ENCODE measurements around the gene UHMK1.

The UHMK1 gene

DNA sequence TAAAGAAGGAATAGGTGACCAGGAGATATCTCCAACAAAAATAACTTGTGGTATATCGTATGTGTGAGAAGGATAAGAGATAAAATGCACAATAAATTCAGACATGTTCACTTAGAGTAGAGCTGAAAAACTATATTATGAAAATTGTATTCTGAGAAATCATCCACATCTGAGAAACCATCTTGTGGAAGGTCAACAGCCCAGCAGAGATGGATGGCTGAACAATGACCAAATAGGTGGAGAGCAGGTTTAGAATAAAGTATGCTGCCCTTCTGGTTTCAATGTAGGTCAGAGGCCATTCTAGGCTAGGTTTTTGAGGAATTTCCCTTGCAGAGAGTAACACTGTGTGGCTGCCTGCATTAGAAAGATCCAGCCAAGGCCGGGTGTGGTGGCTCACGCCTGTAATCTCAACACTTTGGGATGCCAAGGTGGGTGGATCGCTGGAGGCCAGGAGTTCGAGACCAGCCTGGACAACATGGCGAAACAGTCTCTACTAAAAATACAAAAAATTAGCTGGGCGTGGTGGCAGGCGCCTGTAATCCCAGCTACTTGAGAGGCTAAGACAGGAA, 55.1 kb downstream of the UHMK1 start:
- DNase-seq (ENCODE audit: insufficient read length, low spot score) = no peak
- FAIRE-seq = no peak
- TF ChIP-seq, protein P1, sequence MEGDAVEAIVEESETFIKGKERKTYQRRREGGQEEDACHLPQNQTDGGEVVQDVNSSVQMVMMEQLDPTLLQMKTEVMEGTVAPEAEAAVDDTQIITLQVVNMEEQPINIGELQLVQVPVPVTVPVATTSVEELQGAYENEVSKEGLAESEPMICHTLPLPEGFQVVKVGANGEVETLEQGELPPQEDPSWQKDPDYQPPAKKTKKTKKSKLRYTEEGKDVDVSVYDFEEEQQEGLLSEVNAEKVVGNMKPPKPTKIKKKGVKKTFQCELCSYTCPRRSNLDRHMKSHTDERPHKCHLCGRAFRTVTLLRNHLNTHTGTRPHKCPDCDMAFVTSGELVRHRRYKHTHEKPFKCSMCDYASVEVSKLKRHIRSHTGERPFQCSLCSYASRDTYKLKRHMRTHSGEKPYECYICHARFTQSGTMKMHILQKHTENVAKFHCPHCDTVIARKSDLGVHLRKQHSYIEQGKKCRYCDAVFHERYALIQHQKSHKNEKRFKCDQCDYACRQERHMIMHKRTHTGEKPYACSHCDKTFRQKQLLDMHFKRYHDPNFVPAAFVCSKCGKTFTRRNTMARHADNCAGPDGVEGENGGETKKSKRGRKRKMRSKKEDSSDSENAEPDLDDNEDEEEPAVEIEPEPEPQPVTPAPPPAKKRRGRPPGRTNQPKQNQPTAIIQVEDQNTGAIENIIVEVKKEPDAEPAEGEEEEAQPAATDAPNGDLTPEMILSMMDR (IDR thresholded peaks at IDR 0.05; ENCODE audit: insufficient read depth, missing control alignments) = no peak

DNA sequence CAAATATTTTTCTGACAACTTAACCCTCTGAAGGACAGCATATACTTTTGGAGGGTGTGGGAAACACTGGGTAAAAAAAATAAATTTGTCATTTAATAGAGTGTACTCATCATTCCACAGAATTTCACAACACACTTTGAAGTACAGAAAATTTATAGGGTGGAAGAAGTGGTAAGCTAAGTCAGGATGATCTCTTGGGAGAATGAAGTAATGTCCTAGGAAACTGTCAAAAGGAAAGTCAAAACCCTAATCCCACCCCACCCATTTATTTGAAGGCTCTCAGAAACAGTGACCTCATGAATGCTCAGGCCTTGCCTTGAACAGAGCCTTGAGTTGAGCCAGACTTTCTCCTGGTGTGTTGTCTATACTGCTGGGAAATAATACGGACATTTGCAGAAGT, 56.6 kb downstream of the UHMK1 start:
- no peak for FAIRE-seq
- no peak for DNase-seq (ENCODE audit: insufficient read length, low spot score)
- TF ChIP-seq, protein P1 (IDR thresholded peaks at IDR 0.05; ENCODE audit: insufficient read depth, missing control alignments) = no peak

DNA sequence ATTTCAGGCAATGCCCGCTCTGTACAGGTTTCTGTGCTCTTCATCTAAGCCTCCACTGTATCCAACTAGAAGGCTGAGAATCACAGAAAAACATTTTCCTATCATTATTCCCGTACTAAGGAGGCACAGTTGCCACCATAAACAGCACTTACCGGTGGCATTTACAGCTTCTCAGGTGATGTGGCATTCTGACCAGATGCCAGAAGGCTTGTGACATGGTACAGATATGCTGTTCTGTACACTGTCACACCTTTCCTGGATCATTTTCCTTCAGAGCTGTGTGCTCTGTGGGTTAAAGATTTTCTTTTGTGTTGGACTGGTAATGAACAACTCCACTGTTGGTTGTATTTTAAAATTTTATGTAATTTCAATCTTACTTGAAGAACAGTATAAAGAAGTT, 59.9 kb downstream of the UHMK1 start:
- TF ChIP-seq, protein P1 (IDR thresholded peaks at IDR 0.05; ENCODE audit: insufficient read depth, missing control alignments) = no peak
- no peak for FAIRE-seq
- DNase-seq (ENCODE audit: insufficient read length, low spot score) = no peak

DNA sequence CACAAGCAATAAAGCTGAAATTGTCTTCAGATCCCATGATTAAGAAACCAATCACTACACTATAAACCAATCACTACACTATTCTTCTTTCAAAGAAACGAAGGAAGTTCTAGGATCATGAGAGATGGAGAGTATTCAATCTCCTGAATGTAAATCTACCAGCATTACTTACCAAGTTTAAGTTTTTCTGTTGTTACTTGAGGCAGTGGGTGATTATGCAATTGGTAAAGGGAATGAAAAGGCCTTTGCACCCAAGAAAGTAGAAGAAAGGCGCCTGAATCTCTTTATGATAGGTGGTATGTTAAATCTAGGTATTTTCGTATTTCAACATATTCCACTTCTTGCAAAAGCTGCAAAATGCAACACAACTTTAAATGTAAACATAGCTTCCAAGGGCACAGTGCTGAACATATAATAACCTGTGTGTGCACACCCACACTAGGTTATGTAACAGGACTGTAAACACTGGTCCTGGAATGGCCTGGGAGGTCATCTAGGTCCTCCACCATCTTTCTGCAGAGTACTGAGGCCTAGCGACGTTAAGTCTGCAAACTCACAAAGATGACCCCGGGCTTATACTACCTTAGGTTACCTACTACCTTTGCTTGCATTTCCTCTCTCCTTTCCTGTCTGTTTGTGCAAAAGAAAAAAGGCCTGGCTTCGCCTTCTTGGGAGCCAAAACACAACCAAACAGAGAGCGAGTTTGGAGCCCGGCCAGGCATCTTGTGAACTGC, 62.9 kb downstream of the UHMK1 start:
- TF ChIP-seq, protein P1 (IDR thresholded peaks at IDR 0.05; ENCODE audit: insufficient read depth, missing control alignments) = no peak
- no peak for DNase-seq (ENCODE audit: insufficient read length, low spot score)
- FAIRE-seq = peak; percentile 86

DNA sequence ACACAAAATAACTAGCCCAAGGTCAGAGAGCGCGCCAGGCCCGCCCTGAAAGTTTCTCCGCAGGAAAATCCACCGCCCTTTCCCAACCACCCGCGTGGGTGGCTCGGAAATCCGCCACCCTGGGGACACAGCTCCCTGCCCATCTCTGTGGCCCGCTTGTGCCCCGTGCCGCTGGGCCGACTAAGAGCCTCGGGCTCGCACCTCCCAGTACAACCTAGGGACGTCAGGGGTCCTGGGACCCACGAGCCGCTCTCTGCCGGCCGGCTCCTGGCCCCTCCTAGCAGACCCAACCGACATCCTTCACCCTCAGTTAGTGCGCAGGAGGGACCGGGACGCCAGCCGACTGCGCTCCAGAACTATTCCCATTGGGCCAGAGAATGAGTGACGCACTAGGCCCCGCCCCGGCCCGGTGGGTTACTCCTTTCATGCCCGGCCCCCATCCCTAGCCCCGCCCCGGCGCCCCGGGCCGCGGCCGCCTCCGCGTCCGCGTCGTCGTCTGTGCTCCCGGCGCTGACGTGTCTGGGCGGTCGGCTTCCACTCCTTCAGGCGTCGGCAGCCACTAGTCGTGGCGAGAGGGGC, 63.5 kb downstream of the UHMK1 start:
- FAIRE-seq (no peak), DNase-seq (ENCODE audit: insufficient read length, low spot score) (peak; percentile 86)
- TF ChIP-seq, protein P1 (IDR thresholded peaks at IDR 0.05; ENCODE audit: insufficient read depth, missing control alignments) = no peak

DNA sequence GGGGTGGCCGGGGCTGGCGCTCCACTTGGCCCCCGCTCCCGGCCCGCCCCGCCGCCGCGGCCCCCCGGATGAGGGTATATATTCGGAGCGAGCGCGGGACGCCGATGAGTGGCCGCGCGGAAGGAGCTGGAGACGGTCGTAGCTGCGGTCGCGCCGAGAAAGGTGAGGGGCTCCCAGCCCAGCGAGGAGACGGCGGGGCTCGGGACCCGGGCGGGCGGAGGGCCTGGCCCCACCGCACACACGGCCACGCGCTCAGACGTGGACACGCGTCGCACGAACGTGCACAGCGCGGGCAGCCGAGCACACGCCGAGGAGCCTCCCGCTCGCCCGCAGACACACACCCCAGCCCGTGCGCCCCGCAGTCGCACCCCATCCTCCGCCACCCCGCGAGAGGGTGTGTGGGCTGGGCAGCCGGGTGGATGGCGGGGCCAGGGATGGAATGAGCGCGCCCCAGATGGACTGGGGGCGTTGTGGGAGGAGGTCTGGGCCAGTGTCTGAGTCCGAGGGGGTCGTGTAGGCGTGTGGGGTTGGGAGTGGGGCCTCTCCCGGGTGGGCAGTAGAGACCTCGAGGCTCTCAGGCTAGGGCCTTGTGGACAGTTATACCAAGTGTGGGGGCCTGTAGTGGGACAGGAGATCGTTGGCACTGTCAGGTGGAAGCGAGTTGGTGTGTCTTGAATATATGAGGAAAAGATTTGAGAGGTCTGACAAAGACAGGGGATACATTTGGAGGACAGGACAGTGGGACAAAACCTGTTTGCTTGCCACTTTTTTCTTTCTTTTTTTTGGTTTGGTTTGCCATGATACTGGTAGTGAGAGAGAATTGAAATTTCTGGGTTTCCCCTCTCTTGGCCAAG, 64.2 kb downstream of the UHMK1 start, which contains the start of gene UAP1:
Gene UAP1 (plus strand): TSS at position 107 of the 854 bp plus-strand sequence. CDS start 4,347 bp downstream, outside the sequence.
- FAIRE-seq (no peak), DNase-seq (ENCODE audit: insufficient read length, low spot score) (no peak)
- TF ChIP-seq, protein P1 (IDR thresholded peaks at IDR 0.05; ENCODE audit: insufficient read depth, missing control alignments) = no peak
